ENCODE results near the gene CIITA. TPM values are rescaled to one million over a fixed set of nuclear protein-coding genes. Genes with fewer than 3 reads are reported as not detected.
A peak's percentile ranks its signal among the peaks of the same experiment; 100 is the strongest.

The CIITA gene
- total RNA-seq, 2 donors from 2014 or later = 3.2 to 3.4 TPM

- H3K4me1 ChIP-seq = peaks cover 0 to 19% of the 10 kb centered on the region in 2 donors
- DNase-seq (ENCODE audit: low spot score) = no peak
- H3K27ac ChIP-seq = no peak overlapping the region
- no peak for TF ChIP-seq CTCF (IDR thresholded peaks at IDR 0.05)
- peaks cover 21% of the 10 kb centered on the region for H3K36me3 ChIP-seq
- H3K4me3 ChIP-seq = no peak overlapping the region
- H3K27me3 ChIP-seq = no peaks in the 10 kb centered on the region
- H3K9me3 ChIP-seq = no peaks in the 10 kb centered on the region
These were observed 93.1 kb downstream of the CIITA start for GRCh38 chr16:10970065-10970464.

- Histone ChIP-seq H3K36me3 (peaks cover 29% of the 10 kb centered on the region), H3K27ac (peak overlapping the region in 1 of 2 donors; percentile 3), H3K9me3 (no peaks in the 10 kb centered on the region), H3K27me3 (no peaks in the 10 kb centered on the region), H3K4me3 (no peak overlapping the region), H3K4me1 (peaks cover 0 to 19% of the 10 kb centered on the region in 2 donors)
- TF ChIP-seq CTCF (IDR thresholded peaks at IDR 0.05) = peak; percentile 67 to 85
- DNase-seq (ENCODE audit: low spot score) = no peak
These were observed 94.6 kb downstream of the CIITA start for GRCh38 chr16:10971560-10971961.

- Histone ChIP-seq H3K9me3 (no peaks in the 10 kb centered on the region), H3K4me1 (peaks cover 0 to 19% of the 10 kb centered on the region in 2 donors), H3K4me3 (no peak overlapping the region), H3K27me3 (no peaks in the 10 kb centered on the region), H3K27ac (peak overlapping the region in 1 of 2 donors; percentile 3), H3K36me3 (peaks cover 36% of the 10 kb centered on the region)
- DNase-seq (ENCODE audit: low spot score) = no peak
- TF ChIP-seq CTCF (IDR thresholded peaks at IDR 0.05) = no peak
These were observed 95.3 kb downstream of the CIITA start for GRCh38 chr16:10972108-10972818.

GRCh38 chr16:10972819-10973464 lies 95.9 kb downstream of the CIITA start:
- H3K36me3 ChIP-seq = peaks cover 42% of the 10 kb centered on the region

GRCh38 chr16:10976634-10977033 lies 99.6 kb downstream of the CIITA start:
- Histone ChIP-seq H3K4me3 (no peak overlapping the region), H3K27ac (no peak overlapping the region), H3K36me3 (peaks cover 73% of the 10 kb centered on the region), H3K9me3 (no peaks in the 10 kb centered on the region), H3K4me1 (peaks cover 0 to 8% of the 10 kb centered on the region in 2 donors), H3K27me3 (no peaks in the 10 kb centered on the region)
- no peak for DNase-seq (ENCODE audit: low spot score)
- no peak for TF ChIP-seq CTCF (IDR thresholded peaks at IDR 0.05)

More at GRCh38 chr16:10972819-10973464, 95.9 kb downstream of the CIITA start:
- no peak for TF ChIP-seq CTCF (IDR thresholded peaks at IDR 0.05)
- H3K27me3 ChIP-seq = no peaks in the 10 kb centered on the region
- peaks cover 0 to 14% of the 10 kb centered on the region in 2 donors for H3K4me1 ChIP-seq
- no peak for DNase-seq (ENCODE audit: low spot score)
- H3K27ac ChIP-seq = no peak overlapping the region
- no peaks in the 10 kb centered on the region for H3K9me3 ChIP-seq
- H3K4me3 ChIP-seq = no peak overlapping the region
